ENCODE data around the gene CASZ1. TPM values are rescaled to one million over a fixed set of nuclear protein-coding genes. Genes with fewer than 3 reads are reported as not detected.

CASZ1 gene
- total RNA-seq, 2 experiments from 2014 or later, result 2.9 to 4.1 TPM

DNA sequence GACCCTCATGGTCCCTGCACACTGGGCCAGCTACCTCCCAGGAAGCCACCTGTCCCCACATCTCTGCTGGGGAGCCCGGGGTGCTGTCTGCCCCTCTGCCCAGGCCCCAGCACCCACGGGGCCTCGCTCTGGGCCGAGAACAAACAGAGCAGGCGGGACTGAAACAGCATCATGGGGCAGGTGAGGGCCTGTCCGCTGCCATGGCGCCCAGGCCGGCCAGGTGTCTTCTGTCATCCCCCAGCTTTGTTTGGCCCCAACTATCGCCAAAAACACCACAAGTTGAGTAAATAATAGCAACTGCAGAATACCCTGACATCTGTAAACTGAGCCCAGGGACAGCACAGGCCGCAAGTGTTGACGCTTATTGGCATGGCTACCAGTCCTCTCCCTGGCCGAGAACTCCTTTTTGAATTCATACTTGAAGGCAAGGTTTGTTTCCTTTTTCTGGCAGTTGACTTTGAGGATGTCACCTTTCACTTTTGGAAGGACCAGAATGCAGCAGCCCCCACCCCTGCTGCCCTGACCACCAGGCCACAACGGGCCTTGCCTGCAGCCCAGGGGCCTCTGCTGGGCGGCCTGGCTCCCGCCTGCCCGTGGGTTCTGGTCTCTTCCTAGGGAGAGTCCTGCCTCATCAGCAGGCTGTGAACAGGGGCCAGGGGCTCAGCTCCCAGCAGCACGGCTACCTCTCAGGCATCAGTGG lies 152.7 kb downstream of the CASZ1 start:
- H3K27ac Mint-ChIP-seq, result no peak overlapping the region
- H3K9me3 Mint-ChIP-seq, result no peaks in the 10 kb centered on the region
- TF ChIP-seq, protein P1, sequence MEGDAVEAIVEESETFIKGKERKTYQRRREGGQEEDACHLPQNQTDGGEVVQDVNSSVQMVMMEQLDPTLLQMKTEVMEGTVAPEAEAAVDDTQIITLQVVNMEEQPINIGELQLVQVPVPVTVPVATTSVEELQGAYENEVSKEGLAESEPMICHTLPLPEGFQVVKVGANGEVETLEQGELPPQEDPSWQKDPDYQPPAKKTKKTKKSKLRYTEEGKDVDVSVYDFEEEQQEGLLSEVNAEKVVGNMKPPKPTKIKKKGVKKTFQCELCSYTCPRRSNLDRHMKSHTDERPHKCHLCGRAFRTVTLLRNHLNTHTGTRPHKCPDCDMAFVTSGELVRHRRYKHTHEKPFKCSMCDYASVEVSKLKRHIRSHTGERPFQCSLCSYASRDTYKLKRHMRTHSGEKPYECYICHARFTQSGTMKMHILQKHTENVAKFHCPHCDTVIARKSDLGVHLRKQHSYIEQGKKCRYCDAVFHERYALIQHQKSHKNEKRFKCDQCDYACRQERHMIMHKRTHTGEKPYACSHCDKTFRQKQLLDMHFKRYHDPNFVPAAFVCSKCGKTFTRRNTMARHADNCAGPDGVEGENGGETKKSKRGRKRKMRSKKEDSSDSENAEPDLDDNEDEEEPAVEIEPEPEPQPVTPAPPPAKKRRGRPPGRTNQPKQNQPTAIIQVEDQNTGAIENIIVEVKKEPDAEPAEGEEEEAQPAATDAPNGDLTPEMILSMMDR (IDR thresholded peaks at IDR 0.05), result no peak

DNA sequence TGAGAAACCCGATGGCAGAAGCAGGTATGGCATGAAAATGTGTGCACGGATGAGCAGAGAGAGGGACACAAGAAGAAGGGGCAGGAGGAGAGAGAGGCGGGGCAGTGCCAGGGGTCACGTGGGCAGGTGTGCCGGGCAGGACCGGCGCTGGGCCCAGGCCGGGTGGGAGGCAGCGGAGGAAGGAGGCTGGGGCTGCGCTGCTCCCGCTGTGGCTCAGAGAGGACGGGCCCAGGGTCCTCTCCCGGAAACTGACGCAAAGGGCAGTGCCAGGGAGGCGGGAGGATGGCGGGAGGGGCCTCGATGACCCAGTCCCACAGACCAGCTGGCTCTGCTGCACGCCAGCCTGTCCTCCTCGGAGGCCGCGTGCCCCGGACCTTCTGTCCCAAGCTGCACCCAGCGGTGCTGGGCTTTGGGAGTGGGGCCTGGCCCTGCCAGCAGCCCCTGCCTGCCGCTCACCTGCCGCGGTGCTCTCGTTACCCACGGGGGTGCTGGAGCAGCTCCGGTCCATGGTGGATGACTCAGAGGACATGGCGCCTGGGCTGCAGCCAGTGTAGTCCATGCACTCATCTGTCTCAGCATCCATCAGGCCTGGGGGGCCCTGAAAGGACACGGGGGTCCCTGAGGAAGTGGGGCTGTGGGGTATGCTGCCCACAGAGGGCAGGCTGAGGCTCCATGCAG lies 153.9 kb downstream of the CASZ1 start:
- no peaks in the 10 kb centered on the region for H3K27me3 Mint-ChIP-seq
- ChIA-PET CTCF (no interaction called here), POLR2A (no interaction called here)
- DNase-seq, result no peak
- no peaks in the 10 kb centered on the region for H3K4me1 Mint-ChIP-seq (ENCODE audit: low read depth)
- no peak overlapping the region for H3K4me3 Mint-ChIP-seq
- intact Hi-C loops (cut with micrococcal nuclease), result no loop called here
- no peak for ATAC-seq
- H3K27ac Mint-ChIP-seq, result no peak overlapping the region
- no peaks in the 10 kb centered on the region for H3K9me3 Mint-ChIP-seq
- H3K36me3 Mint-ChIP-seq (ENCODE audit: low read depth), result no peaks in the 10 kb centered on the region
- TF ChIP-seq, protein P1 (IDR thresholded peaks at IDR 0.05), result no peak

More for the DNA sequence above, 152.7 kb downstream of the CASZ1 start:
- H3K36me3 Mint-ChIP-seq (ENCODE audit: low read depth), result no peaks in the 10 kb centered on the region
- H3K4me1 Mint-ChIP-seq (ENCODE audit: low read depth), result no peaks in the 10 kb centered on the region
- intact Hi-C loops (cut with micrococcal nuclease), result no loop called here
- DNase-seq (no peak), ATAC-seq (no peak)
- CTCF ChIA-PET, result no interaction called here
- H3K27me3 Mint-ChIP-seq, result no peaks in the 10 kb centered on the region
- POLR2A ChIA-PET, result interaction anchor here (0.6 kb wide), 1 partner anchor 14 kb away, joined by 3 read pairs; no protein-coding TSS in a partner anchor
- no peak overlapping the region for H3K4me3 Mint-ChIP-seq

DNA sequence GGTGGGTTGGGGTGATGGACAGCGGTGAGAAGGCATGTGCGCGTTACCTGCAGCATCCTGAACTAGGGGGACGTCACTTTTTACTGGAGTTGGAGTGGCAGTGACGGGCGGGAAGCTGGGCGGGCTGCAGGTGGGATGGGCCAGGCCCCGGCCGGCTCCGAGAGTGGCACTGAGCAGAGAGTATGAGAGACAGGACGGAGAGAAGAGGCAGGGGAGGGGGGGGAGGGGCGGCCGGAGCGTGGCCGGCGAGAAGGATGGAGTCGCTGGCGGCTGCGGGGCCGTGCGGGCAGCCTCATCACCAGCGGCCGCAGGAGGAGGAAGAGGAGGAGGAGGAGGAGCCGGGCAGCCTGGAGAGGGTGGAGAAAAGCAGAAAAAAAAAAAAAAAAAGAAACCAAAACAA lies 154.5 kb downstream of the CASZ1 start:
- no peak overlapping the region for H3K4me3 Mint-ChIP-seq
- ATAC-seq (no peak), DNase-seq (no peak)
- no peaks in the 10 kb centered on the region for H3K27me3 Mint-ChIP-seq
- H3K36me3 Mint-ChIP-seq (ENCODE audit: low read depth), result no peaks in the 10 kb centered on the region
- H3K9me3 Mint-ChIP-seq, result no peaks in the 10 kb centered on the region
- ChIA-PET CTCF (no interaction called here), POLR2A (no interaction called here)
- TF ChIP-seq, protein P1 (IDR thresholded peaks at IDR 0.05), result no peak
- H3K4me1 Mint-ChIP-seq (ENCODE audit: low read depth), result no peaks in the 10 kb centered on the region
- intact Hi-C loops (cut with micrococcal nuclease), result no loop called here
- no peak overlapping the region for H3K27ac Mint-ChIP-seq

DNA sequence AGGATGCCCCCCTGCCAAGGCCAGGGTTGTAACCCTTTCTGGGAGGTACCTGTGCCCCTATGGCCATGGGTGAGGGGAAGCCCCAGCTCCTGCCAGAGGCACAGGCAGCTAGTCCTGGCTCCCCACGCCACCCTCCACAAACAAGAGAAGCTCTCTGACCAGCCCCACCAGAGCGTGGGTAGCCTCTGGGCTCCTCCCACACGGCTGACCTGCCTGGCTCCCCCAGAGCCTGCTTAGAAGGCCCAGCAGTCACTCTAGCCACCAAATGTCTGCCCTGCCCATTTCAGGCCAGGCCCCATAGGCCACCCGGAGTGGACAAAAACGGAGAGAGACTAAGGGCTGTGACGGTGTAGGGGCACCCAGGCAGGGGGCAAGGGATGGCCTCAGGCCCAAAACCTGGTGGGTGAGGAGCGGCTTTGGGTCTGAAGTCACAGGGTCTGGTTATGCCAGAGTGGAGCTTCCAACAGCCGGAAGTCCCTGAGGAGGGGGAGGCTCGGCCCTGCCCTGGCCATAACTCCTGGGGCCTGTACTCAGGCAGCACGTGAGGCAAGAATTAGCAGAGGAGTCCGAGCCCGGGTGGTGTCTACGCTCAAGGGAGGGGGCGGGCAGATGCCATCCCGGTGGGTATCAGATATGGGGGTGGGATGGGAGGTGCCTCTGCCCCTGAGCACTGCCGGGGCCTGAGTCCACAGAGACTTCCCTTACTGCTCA lies 155.4 kb downstream of the CASZ1 start:
- no peaks in the 10 kb centered on the region for H3K27me3 Mint-ChIP-seq
- no peaks in the 10 kb centered on the region for H3K36me3 Mint-ChIP-seq (ENCODE audit: low read depth)
- TF ChIP-seq, protein P1 (IDR thresholded peaks at IDR 0.05), result no peak
- no peak overlapping the region for H3K27ac Mint-ChIP-seq
- intact Hi-C loops (cut with micrococcal nuclease), result no loop called here
- ChIA-PET POLR2A (no interaction called here), CTCF (no interaction called here)
- H3K4me3 Mint-ChIP-seq, result no peak overlapping the region
- no peaks in the 10 kb centered on the region for H3K9me3 Mint-ChIP-seq
- ATAC-seq, result no peak
- no peak for DNase-seq
- no peaks in the 10 kb centered on the region for H3K4me1 Mint-ChIP-seq (ENCODE audit: low read depth)
